ENCODE results near the gene TMEM140.

Gene TMEM140

DNA sequence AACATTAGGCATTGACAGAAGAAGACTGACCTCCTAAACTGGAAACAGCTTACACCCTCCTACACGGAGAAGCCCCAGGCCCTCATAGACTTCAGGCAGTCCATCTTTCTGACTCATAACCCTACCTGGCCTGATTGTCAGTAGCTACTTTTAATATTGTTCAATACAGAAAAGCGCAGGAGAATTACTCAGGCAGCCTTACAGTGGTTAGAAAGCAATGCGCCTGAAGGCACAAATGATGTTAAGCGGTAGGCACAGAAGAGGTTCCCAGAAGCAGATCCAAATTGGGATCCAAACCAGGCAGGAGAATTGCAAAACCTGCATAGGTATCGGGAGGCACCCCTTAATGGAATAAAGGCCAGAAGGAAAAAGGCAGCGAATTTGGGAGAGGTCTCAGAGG, 28.1 kb downstream of the TMEM140 start:
- DNase-seq, result no peak

DNA sequence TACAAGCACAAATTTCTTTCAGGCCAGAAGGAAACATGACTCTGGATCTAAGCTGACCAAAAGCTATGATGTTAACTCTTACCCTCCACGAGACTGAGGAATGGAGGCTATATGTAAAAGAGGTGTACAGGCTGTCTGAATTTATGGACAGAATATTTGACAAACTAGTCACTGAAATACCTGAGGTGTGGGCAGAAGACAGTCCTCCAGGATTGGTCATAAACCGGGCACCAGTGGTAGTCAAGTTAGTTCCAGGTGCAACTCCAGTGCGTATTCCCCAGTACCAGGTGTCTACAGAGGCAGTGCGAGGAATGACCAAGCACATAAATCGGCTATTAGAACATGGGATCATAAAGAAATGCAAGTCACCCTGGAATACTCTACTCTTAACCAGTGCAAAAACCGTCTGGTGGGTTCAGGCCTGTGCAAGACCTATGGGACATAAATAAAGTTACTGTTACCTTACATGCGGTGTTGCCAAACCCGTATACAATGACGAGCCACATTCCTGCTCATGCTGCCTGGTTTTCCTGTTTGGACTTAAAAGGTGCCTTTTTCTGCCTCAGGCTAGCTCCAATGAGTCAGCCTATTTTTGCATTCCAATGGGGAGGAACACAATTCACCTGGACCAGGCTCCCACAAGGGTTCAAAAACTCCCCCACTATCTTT, 29.3 kb downstream of the TMEM140 start:
- no peak for DNase-seq

DNA sequence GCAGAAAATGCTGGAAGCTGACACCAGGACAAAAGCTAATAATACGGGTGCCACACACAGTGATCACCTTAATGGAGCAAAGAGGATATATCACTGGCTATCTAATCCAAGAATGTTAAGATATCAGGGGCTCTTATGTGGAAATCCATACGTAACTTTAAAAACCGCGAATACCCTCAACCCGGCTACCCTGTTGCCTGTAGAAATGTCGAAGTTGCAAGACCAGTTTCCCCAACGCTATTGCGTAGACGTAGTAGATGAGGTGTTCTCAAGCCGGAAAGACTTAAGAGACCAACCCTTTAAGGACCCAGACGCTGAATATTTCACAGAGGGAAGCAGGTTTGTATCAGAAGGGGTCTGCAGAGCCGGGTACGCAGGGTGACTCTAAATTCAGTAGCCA, 30.5 kb downstream of the TMEM140 start:
- DNase-seq, result no peak

DNA sequence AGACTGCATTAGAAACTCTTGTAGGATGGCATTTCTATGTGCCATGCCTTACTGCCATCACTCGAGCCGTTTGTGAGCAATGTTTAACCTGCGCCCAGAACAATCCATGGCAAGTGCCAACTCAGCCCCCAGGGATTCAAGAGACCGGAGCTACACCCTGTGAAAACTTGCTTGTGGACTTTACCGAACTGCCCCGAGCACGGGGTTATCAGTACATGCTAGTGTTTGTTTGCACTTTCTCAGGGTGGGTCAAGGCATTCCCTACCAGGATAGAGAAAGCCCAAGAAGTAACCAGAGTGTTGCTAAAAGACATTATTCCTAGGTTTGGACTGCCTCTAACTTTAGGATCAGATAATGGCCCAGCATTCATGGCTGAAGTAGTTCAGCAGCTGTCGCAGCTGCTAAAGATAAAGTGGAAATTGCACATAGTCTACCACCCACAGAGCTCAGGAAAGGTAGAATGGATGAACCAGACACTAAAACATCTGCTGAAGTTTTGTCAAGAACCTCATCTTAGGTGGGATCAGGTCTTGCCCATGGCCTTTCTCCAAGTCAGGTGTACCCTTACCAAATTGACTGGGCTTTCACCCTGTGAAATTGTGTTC, 31.6 kb downstream of the TMEM140 start:
- no peak for DNase-seq

GRCh38 chr7:135180122-135180521, 32.2 kb downstream of the TMEM140 start:
- DNase-seq, result no peak

- no peak for DNase-seq
Measured at GRCh38 chr7:135181261-135181928, 33.5 kb downstream of the TMEM140 start.

GRCh38 chr7:135181929-135182678, 34.2 kb downstream of the TMEM140 start:
- DNase-seq, result no peak

- DNase-seq, result no peak
Measured at GRCh38 chr7:135183478-135183877, 35.6 kb downstream of the TMEM140 start.

DNA sequence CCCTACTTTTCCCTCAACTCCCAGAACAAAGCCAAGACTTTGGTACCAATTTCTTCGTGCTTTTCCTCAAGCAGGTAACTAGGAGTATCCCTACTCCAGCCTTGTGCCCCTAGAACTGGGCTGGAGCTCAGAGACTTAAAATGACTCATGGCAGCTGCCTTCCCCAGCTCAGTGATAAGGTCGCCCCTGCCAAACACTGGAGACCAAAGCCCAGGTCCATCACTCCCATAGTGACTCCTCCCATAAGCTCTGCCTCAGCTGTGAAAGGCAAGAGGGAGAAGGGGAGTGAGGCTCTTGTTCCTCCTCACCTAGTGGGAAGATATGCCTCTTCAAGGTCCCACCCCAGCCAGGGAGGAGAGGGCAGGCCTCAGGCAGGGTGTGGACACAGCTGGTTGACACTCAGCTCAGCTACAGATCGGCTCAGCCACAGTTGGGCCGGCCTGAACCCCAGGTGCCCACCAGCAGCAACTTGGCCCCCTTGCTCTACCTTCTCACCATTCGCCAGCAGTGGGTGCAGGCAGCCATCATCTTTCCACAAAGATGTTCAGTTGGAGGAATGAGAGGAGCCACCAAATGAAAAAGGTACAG, 36.5 kb downstream of the TMEM140 start:
- DNase-seq, result no peak

DNA sequence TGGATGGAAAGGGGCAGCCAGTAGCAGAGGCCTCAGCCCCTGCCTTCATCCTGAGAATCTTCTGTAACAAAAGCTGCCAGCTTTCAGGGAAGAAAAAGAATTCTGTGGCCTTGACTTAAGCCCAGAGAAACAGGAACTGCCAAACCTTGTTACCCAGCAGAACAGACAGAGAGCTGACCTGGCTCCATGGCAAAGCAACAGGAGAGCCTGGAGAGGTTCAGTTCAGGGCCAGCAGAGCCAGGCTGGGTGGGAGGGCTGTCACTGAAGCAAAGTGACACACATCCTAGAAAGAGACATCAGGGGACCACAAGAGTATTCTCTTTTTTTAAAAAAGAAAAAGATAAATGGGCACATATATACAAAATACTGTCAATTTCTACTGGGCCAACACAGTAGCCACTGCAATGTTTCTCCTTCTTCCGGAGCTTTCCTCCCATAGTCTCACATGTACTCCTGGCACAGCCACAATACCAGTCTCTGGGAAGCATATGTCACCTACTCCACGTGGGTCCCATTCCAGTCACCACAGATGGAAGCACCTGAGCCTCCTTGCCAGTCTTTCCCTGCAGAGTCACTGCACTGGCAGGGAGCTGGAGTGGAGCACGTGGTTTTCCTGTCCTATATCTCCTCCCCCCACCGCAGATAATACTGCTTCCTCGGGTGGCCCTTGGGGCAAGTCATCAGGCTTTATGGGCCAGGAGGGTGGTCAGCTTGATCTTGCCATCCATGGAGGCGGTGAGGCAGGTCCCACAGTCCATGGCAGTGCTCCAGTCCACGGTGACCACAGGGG, 37.8 kb downstream of the TMEM140 start:
- no peak for DNase-seq

GRCh38 chr7:135186261-135186540, 38.3 kb downstream of the TMEM140 start:
- DNase-seq, result no peak

GRCh38 chr7:135186841-135187253, 39.0 kb downstream of the TMEM140 start:
- DNase-seq, result no peak

- no peak for DNase-seq
Measured at GRCh38 chr7:135188298-135188984, 40.6 kb downstream of the TMEM140 start.

DNA sequence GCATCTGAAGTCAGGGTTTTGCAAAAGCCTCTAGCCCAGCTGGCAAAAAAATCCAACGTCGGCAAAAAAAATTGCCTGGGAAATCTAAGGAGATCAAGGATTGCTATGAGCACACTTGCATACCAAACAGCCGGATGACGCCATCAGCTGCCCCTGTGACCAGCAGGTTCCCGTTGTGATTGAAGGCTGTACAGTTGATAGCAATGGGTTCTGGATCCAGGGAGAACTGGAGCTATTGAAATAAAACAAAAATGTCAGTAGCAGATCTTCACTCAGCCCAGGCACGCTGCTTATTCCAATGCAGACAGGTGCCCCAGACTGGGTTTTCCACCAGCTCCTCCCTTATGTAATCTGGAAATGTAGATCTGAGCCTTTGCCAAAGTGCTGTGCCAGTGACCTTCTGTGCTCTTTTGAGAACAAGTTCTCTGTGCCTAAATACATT, 41.4 kb downstream of the TMEM140 start:
- no peak for DNase-seq

GRCh38 chr7:135189961-135190360, 42.1 kb downstream of the TMEM140 start:
- DNase-seq, result no peak

GRCh38 chr7:135190703-135191102, 42.8 kb downstream of the TMEM140 start:
- no peak for DNase-seq

- no peak for DNase-seq
Measured at GRCh38 chr7:135192914-135193536, 45.2 kb downstream of the TMEM140 start.

- no peak for DNase-seq
Measured at GRCh38 chr7:135193615-135194081, 45.8 kb downstream of the TMEM140 start.

DNA sequence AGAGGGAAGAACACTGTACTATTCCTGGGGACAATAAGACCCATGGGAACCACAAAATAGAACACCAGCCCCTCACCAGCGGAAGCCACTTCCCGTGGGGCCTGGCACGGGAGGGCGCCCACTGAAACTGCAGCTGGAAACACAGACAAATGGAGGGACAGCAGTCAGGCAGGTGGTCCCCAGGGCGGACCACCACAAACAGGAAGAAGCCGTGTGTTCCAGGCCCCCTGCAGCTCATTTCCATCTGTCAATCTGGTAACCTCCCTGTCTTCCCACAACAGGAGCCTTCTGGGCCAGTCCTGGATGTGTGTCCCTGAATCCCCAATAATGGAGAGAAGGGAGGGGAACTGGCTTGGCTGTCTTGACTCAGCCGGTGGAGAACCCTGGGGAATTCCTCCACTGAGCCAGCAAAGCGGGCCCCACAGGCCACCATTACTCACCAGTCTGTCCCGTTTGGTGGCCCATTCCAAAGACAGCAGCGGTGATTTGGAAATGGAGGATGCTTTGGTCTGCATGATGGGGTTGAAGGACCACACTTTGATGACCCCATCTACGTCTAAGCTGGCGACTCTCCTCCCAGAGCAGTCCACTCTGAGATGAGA, 46.7 kb downstream of the TMEM140 start:
- no peak for DNase-seq

DNA sequence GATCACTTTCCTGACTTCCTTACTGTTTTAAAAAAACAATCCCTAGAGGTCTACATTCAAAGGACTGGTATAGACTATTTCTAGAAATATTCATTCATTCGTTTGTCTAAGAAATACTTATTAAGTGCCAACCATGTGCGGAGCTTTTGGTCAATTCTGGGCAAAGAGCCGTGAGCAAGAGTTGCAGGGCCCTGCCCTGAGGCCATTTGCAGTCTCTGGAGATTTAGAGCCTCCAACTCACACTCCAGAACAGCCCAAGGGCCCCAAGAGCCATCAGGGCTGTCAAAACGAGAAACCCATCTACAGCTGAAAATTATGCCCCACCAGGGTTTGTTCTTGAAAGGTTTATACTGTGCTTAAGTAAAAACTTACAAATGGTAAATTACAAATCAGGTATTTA, 47.3 kb downstream of the TMEM140 start:
- no peak for DNase-seq

All from stimulated activated CD4-positive, alpha-beta T cell treated with anti-CD3 and anti-CD28 coated beads, Interleukin-4, amount 100 ng/mL, for 4 hours (primary cell).